ENCODE results near the gene COL4A4.
"Not testable (repeated sequence)": the region's sequence is repeated elsewhere in the genome, so short reads cannot be mapped to it uniquely, and the experiment has no call there.

The COL4A4 gene

DNA sequence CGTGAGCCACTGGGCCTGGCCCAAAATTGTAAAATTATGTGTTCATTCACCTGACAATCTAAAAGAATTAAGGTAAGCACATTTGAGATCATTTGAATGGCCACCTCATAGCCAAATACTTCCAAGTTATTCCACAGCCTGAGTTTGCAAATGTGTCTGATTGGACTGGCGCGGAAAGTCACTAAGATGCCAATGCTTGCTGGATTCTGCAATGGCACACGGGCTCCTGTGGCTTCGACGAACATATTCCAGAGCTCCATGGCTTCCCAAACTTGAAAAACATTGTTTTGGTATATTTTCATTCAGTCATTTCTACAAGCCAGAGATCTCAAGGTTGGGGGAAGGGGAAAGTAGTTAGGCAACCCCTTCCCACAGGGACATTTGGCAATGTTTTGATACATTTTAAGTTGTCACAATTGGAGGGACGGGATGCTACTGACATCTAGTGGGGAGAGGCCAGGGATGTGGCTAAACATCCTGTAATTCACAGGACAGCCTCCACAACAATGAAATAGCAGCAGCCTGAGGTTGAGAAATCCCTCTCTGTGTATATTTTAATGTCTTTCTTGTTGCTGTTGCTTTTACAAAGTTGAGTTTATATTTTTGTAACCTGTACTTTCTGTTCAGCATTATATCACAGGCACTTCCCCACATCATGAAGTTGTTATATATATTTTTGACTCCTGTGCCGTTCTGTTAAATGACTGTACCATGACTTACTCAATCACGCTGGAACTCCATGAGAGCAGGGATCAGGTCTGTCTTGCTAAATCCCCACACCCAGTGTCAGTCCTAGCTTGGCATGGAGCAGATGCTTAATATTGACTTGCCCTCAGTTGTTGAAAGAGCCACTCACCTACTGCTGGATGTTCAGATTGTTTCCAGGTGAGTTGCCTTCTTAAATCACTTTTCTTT lies 56.9 kb downstream of the COL4A4 start:
- DNase-seq: peak; percentile 68

DNA sequence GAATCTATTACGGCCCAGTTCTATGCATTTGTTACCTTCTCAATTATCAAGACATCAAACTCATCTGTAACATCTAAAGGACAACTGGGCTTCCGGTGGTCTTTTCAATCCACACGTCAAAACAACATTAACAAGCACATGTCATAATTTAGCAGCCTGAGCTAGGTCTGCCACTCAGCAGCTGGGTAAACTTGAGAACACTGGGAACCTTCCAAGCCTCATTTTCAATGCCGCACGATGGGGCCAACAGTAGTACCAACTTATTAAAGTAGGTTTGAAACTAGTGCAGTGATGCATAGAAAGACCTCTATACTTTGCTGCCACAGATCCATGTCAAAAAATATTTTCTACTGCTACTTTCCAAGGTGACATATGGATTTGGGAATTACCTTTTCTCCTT lies 60.4 kb downstream of the COL4A4 start:
- no peak for DNase-seq

DNA sequence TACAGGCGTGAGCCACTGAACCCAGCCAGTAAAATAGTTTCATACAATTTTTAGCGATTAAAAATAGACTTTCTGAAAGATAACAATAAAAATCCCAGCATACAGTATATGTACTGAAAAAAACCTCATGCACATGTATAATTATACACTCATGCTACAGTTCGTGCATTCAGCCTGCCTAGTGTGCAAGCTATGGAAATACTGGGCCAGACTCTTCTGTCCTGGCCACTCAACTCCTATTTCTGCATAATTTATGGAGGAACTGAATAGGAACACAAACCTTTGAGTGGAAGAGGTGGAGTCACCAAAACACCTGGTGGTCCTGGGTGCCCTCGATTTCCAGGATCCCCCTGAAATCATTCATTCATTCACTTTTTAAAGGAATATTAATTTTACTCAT lies 64.7 kb downstream of the COL4A4 start:
- no peak for DNase-seq

- DNase-seq: no peak
These were observed 65.9 kb downstream of the COL4A4 start for GRCh38 chr2:227098162-227098515.

DNA sequence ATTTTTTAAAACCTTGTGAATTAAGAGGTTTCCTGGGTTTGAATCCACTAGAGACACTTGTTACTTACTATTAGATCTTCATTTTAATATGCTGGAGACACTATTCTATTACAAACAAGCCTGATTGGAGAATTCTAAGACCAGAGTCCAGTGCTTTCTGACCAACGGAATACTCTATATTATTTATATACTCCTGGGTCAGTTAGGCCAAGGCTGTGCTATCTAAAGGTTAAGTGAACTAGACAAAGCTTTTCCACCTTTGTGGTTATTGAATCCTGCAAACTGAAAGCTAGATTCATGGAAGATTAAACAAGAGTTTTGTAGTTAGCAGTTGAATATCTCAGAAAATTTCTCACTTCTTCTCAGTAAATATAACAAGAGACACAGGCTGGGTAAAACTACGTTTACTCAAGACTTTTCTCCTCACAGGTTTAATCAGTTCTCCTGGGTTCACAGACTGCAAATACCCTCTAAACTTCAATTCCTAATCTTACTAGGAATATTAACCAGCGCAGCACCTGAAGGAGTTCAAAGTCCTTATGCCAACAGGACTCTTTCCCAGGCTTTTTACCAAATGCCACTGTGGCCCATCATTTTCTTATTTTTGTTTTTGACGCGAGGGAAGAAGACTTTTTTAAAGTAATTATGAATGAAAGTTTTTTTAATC lies 66.4 kb downstream of the COL4A4 start:
- DNase-seq: no peak

DNA sequence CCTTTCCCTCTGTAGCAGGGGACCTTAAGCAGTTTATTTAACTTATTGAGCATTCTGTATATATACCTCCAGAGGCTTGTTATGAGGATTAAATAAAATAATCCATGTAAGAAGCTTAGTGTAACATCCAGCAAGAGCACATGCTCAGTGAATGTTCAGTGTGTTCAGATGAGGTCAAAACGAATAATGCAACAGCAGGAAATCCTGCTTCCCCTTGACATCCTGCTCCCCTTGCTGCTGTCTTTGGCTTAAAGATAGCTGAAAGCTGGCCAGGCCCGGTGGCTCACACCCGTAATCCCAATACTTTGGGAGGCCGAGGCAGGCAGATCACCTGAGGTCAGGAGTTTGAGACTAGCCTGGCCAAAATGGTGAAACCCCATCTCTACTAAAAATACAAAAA lies 68.7 kb downstream of the COL4A4 start:
- DNase-seq: no peak

GRCh38 chr2:227082286-227082685 lies 81.7 kb downstream of the COL4A4 start:
- no peak for DNase-seq

- DNase-seq: no peak
These were observed 84.3 kb downstream of the COL4A4 start for GRCh38 chr2:227079726-227080125.

GRCh38 chr2:227065065-227065464 lies 98.9 kb downstream of the COL4A4 start:
- DNase-seq: not testable (repeated sequence)

GRCh38 chr2:227058888-227059399 lies 105.1 kb downstream of the COL4A4 start:
- DNase-seq: no peak

DNA sequence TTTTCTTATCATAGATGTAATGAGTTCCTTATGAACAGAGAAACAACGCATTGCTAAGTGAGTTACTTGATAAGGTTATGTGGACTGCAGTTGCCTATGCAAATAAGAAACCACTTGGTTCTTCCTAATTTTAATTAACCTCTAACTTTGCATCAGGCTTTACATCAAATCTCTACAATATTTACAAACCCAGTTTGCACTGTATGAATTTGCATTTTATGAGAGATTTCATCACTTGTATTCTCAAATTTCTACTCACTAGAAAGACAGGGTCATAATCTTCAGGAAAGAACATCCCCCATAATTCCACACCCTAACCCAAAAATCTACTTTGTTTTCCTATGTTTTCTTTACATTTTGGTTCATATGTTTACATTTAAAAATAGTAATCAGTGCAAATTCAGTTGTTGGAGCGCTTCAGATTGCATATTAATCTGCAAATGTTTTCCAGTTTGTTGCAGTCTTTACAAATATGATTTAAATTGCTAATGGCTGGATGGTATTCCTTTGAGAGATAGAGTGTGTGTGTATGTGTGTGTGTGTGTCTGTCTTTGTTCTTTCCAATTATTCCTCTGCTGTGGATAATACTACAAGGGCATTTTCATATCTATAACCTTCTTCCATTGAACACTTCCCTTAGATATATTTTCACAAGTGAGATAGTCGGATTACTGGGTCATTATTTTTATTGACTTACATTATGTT lies 106.1 kb downstream of the COL4A4 start:
- DNase-seq: no peak

GRCh38 chr2:227057060-227057459 lies 106.9 kb downstream of the COL4A4 start:
- no peak for DNase-seq

DNA sequence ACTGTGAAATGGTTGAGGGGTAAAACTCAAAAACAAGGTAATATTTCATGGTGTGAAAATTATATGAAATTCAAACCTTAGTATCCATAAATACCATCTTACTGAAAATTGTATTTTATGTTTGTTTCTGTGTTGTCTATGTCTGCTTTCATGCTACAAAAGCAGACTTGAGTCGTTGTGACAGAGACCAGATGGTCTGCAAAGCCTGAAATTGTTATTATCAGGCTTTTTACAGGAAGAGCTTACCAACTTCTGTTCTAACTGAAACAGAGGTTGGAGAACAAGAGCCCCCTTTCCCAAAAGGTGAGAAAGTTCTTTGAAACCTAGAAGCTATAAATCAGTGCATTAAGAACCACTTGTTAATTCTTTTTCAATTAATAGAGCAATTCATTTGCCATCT lies 110.0 kb downstream of the COL4A4 start:
- DNase-seq: no peak

DNA sequence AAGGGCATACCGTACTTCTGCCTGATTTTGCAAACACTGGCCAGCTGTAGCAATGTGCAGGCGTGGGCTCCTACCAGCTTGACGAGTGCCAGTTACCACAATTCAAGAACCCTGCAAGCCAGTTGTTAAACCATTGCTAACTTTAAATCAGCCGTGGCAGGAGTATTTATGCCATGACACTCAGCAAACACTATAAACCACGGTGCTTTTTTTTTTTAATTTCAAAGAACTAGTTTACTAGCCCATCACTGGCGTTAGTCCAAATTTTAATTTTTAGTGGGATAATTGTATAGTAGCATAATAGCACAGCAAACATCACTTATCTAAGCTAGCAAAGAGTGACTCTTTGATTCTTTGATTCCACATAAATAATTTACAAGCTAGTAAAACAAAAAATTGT lies 111.1 kb downstream of the COL4A4 start:
- DNase-seq: no peak

DNA sequence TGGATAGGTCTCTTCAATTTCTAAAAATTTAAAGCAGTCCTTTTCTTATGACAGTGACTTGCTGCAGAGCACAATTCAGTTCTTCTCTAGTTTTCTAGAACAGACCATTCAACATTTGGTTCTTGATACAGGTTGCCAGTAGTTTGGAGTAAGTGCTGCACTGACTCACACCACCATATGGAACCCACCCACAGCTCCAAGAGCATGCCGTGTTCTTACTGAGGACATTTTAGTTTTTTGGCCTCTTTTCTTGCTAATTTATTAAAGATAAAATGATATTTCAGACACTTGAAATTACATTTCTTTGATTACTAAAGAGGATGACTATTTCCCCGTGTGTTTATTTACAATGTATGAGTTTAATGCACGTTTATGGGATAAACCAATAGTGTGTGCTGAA lies 120.0 kb downstream of the COL4A4 start:
- no peak for DNase-seq

- no peak for DNase-seq
These were observed 125.3 kb downstream of the COL4A4 start for GRCh38 chr2:227038550-227039189.

GRCh38 chr2:227036527-227036926 lies 127.5 kb downstream of the COL4A4 start:
- peak; percentile 6 for DNase-seq

DNA sequence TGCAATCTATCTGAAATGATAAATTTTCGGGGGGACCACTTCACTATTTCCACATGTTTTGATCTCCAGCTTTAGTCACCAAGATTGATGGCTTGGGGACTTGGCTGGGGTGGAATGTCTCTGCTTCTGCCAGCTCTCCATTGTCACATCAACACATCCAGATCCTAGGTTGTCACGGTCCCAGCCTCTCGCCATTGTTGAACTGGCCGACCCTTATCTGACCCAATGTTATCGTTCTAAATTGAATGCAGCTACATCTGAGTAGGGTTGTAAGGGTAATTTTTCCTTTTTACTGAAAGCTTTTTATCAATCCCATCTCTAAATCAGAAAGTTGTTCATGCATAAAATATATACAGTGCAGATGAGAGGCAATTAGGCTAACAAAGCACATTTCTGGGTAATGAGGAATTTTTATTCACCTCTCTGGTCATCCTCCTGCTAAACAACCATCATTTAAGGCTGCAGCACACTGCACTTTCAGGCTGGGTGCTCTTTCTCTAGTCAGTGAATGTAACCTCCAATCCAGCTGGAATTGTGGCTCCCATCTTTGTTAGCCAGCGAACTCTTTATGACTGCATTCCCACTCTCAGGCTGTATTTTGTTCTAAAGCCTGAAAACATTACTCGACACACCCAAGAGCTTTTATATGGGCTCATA lies 128.2 kb downstream of the COL4A4 start:
- peak; percentile 33 for DNase-seq

DNA sequence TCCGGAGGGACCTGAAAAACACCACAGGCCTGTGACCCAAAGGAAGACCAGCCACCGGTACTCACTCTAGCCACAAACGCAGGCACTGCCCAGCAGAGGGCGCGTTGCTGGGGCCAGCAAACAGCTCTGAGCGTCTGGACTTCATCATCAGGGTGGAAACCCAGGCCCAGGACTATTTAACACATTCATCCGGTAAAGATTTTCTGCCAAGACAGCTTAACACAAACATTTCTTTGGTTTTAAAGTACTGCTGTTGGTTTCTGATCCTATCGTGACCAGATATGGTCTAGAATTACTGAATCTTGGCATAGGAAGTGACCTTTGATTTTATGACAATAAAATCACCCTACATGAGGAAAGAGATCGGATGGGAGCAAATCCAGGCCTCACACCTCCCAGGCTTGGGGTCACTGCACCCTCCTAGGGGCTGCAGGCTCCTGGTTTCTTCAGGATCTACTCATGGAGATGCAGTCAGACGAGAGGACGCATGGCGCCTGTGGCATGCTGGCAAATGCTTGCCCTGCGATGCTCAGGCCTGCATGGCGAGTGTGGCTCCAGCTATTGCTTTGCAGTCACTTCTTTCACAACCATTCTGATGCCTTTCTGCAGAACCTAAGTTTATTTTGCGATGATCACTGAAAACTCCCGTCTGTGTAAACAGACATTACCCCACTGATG lies 130.4 kb downstream of the COL4A4 start:
- peak; percentile 34 for DNase-seq

GRCh38 chr2:227031379-227031778 lies 132.6 kb downstream of the COL4A4 start:
- DNase-seq: no peak

- no peak for DNase-seq
These were observed 133.2 kb downstream of the COL4A4 start for GRCh38 chr2:227030789-227031188.
